HG03469 (cell line): ENCODE measurements around the gene EMC1.
"Not testable (repeated sequence)": the region's sequence is repeated elsewhere in the genome, so short reads cannot be mapped to it uniquely, and the experiment has no call there.

Experiments
- ATAC-seq: cut with Tn5 transposase; IDR thresholded peaks from one replicate; pipeline ENCODE4 v1.9.1; 2021; ENCODE audit warnings: mild to moderate bottlenecking, moderate library complexity, moderate number of reproducible peaks; ENCODE audit not compliant: unreplicated experiment

The EMC1 gene

GRCh38 chr1:19220080-19220846 lies 31.1 kb downstream of the EMC1 start:
- ATAC-seq: no peak

GRCh38 chr1:19219451-19219850 lies 31.9 kb downstream of the EMC1 start:
- no peak for ATAC-seq

- ATAC-seq: not testable (repeated sequence)
Measured at GRCh38 chr1:19216585-19216984, 34.7 kb downstream of the EMC1 start.

GRCh38 chr1:19213580-19213979 lies 37.7 kb downstream of the EMC1 start:
- no peak for ATAC-seq

- ATAC-seq: no peak
Measured at GRCh38 chr1:19212167-19212566, 39.2 kb downstream of the EMC1 start.

- ATAC-seq: no peak
Measured at GRCh38 chr1:19210772-19211549, 40.4 kb downstream of the EMC1 start.

GRCh38 chr1:19209990-19210771 lies 41.1 kb downstream of the EMC1 start, which contains the start of gene UBR4:
Gene UBR4 (minus strand): TSS chr1:19210266. CDS start chr1:19210248, 18 bp downstream.
- ATAC-seq: peak; percentile 69

GRCh38 chr1:19209439-19209989 lies 41.8 kb downstream of the EMC1 start:
- peak; percentile 23 for ATAC-seq

- ATAC-seq: no peak
Measured at GRCh38 chr1:19208710-19209438, 42.5 kb downstream of the EMC1 start.

- no peak for ATAC-seq
Measured at GRCh38 chr1:19206947-19207346, 44.4 kb downstream of the EMC1 start.

GRCh38 chr1:19205845-19206244 lies 45.5 kb downstream of the EMC1 start:
- ATAC-seq: no peak

GRCh38 chr1:19205403-19205802 lies 45.9 kb downstream of the EMC1 start:
- no peak for ATAC-seq

GRCh38 chr1:19204446-19205266 lies 46.7 kb downstream of the EMC1 start:
- no peak for ATAC-seq

GRCh38 chr1:19203440-19203839 lies 47.9 kb downstream of the EMC1 start:
- no peak for ATAC-seq

- ATAC-seq: no peak
Measured at GRCh38 chr1:19202396-19202795, 48.9 kb downstream of the EMC1 start.

- no peak for ATAC-seq
Measured at GRCh38 chr1:19199969-19200604, 51.2 kb downstream of the EMC1 start.

GRCh38 chr1:19199329-19199968 lies 51.9 kb downstream of the EMC1 start:
- no peak for ATAC-seq

GRCh38 chr1:19198820-19199219 lies 52.5 kb downstream of the EMC1 start:
- ATAC-seq: no peak
